ENCODE results near the gene FOXB1. TPM values are rescaled to one million over a fixed set of nuclear protein-coding genes. Genes with fewer than 3 reads are reported as not detected.

The FOXB1 gene
- total and polyA plus RNA-seq, 9 donors = 0.24 TPM; not detected in 8

GRCh38 chr15:59997070-59997701 lies 6.9 kb upstream of the FOXB1 start:
- peaks cover 2% of the 10 kb centered on the region for H3K27me3 ChIP-seq
- intact Hi-C loops (cut with DNase I) = no loop called here
- TF ChIP-seq POLR2A (IDR thresholded peaks at IDR 0.05) = no peak
- TF ChIP-seq, protein P1, sequence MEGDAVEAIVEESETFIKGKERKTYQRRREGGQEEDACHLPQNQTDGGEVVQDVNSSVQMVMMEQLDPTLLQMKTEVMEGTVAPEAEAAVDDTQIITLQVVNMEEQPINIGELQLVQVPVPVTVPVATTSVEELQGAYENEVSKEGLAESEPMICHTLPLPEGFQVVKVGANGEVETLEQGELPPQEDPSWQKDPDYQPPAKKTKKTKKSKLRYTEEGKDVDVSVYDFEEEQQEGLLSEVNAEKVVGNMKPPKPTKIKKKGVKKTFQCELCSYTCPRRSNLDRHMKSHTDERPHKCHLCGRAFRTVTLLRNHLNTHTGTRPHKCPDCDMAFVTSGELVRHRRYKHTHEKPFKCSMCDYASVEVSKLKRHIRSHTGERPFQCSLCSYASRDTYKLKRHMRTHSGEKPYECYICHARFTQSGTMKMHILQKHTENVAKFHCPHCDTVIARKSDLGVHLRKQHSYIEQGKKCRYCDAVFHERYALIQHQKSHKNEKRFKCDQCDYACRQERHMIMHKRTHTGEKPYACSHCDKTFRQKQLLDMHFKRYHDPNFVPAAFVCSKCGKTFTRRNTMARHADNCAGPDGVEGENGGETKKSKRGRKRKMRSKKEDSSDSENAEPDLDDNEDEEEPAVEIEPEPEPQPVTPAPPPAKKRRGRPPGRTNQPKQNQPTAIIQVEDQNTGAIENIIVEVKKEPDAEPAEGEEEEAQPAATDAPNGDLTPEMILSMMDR (IDR thresholded peaks at IDR 0.05) = no peak
- TF ChIP-seq EP300 (IDR thresholded peaks at IDR 0.05) = no peak
- no peak overlapping the region for H3K4me3 ChIP-seq
- 2 to 4% (median 3%) methylated on average over 35 to 36 of the region's 36 CpGs for WGBS, 3 donors
- no peak overlapping the region for H3K27ac ChIP-seq
- H3K36me3 ChIP-seq = no peaks in the 10 kb centered on the region
- DNase-seq = no peak
- H3K4me1 ChIP-seq (ENCODE audit: insufficient read depth) = peaks cover 2% of the 10 kb centered on the region
- no peaks in the 10 kb centered on the region for H3K9me3 ChIP-seq

GRCh38 chr15:59998305-59998949 lies 5.7 kb upstream of the FOXB1 start:
- Histone ChIP-seq H3K36me3 (no peaks in the 10 kb centered on the region), H3K9me3 (no peaks in the 10 kb centered on the region), H3K27me3 (peaks cover 2% of the 10 kb centered on the region), H3K4me1 (ENCODE audit: insufficient read depth) (peaks cover 2% of the 10 kb centered on the region), H3K27ac (no peak overlapping the region), H3K4me3 (no peak overlapping the region)
- TF ChIP-seq, protein P1 (IDR thresholded peaks at IDR 0.05) = no peak
- TF ChIP-seq POLR2A (IDR thresholded peaks at IDR 0.05) = no peak
- TF ChIP-seq EP300 (IDR thresholded peaks at IDR 0.05) = no peak
- WGBS, 3 donors = 7 to 12% (median 9%) methylated on average over 8 of the region's 8 CpGs
- intact Hi-C loops (cut with DNase I) = no loop called here
- no peak for DNase-seq

- no peak overlapping the region for H3K4me3 ChIP-seq
- no peak overlapping the region for H3K27ac ChIP-seq
- no peak for DNase-seq
- H3K9me3 ChIP-seq = no peaks in the 10 kb centered on the region
- TF ChIP-seq, protein P1 (IDR thresholded peaks at IDR 0.05) = no peak
- TF ChIP-seq POLR2A (IDR thresholded peaks at IDR 0.05) = no peak
- no peak for TF ChIP-seq EP300 (IDR thresholded peaks at IDR 0.05)
- intact Hi-C loops (cut with DNase I) = no loop called here
- no peaks in the 10 kb centered on the region for H3K36me3 ChIP-seq
- 7 to 8% (median 8%) methylated on average over 6 of the region's 6 CpGs for WGBS, 3 donors
- peaks cover 2% of the 10 kb centered on the region for H3K27me3 ChIP-seq
- peaks cover 2% of the 10 kb centered on the region for H3K4me1 ChIP-seq (ENCODE audit: insufficient read depth)
Observed at GRCh38 chr15:59998950-59999611, 5.0 kb upstream of the FOXB1 start.

- intact Hi-C loops (cut with DNase I) = no loop called here
- TF ChIP-seq POLR2A (IDR thresholded peaks at IDR 0.05) (no peak), EP300 (IDR thresholded peaks at IDR 0.05) (no peak)
- TF ChIP-seq, protein P1 (IDR thresholded peaks at IDR 0.05) = no peak
- H3K4me1 ChIP-seq (ENCODE audit: insufficient read depth) = peaks cover 6% of the 10 kb centered on the region
- H3K4me3 ChIP-seq = no peak overlapping the region
- DNase-seq = no peak
- no peaks in the 10 kb centered on the region for H3K36me3 ChIP-seq
- no peaks in the 10 kb centered on the region for H3K9me3 ChIP-seq
- no peak overlapping the region for H3K27ac ChIP-seq
- WGBS, 3 donors = 4 to 6% (median 4%) methylated on average over 23 to 28 of the region's 28 CpGs
- H3K27me3 ChIP-seq = peaks cover 2% of the 10 kb centered on the region
Observed at GRCh38 chr15:59999612-60000112, 4.4 kb upstream of the FOXB1 start.
